HG02852 (cell line): ENCODE measurements around the gene HDAC4.

ENCODE experiments used
- ATAC-seq: cut with Tn5 transposase; IDR thresholded peaks from one replicate; pipeline ENCODE4 v1.9.1; 2021; ENCODE audit warnings: mild to moderate bottlenecking, moderate library complexity; ENCODE audit not compliant: unreplicated experiment

The HDAC4 gene

GRCh38 chr2:239025096-239025801 lies 375.6 kb downstream of the HDAC4 start:
- ATAC-seq = no peak

GRCh38 chr2:239024226-239024625 lies 376.6 kb downstream of the HDAC4 start:
- ATAC-seq = no peak

- ATAC-seq = no peak
These were observed 378.2 kb downstream of the HDAC4 start for GRCh38 chr2:239022437-239023260.

- no peak for ATAC-seq
These were observed 379.0 kb downstream of the HDAC4 start for GRCh38 chr2:239021651-239022436.

GRCh38 chr2:239021224-239021623 lies 379.6 kb downstream of the HDAC4 start:
- no peak for ATAC-seq

- no peak for ATAC-seq
These were observed 380.2 kb downstream of the HDAC4 start for GRCh38 chr2:239020541-239021041.

GRCh38 chr2:239019183-239019581 lies 381.6 kb downstream of the HDAC4 start:
- ATAC-seq = no peak

- ATAC-seq = no peak
These were observed 382.3 kb downstream of the HDAC4 start for GRCh38 chr2:239018271-239019182.

- ATAC-seq = no peak
These were observed 383.2 kb downstream of the HDAC4 start for GRCh38 chr2:239017491-239018098.

- ATAC-seq = no peak
These were observed 384.7 kb downstream of the HDAC4 start for GRCh38 chr2:239015901-239016675.

- ATAC-seq = no peak
These were observed 385.5 kb downstream of the HDAC4 start for GRCh38 chr2:239015218-239015900.

GRCh38 chr2:239014458-239015217 lies 386.2 kb downstream of the HDAC4 start:
- no peak for ATAC-seq

- no peak for ATAC-seq
These were observed 387.2 kb downstream of the HDAC4 start for GRCh38 chr2:239013678-239013976.

GRCh38 chr2:239012936-239013677 lies 387.7 kb downstream of the HDAC4 start:
- ATAC-seq = no peak

GRCh38 chr2:239012228-239012627 lies 388.6 kb downstream of the HDAC4 start:
- ATAC-seq = no peak

- no peak for ATAC-seq
These were observed 391.2 kb downstream of the HDAC4 start for GRCh38 chr2:239009589-239009961.
